T-cell (primary cell): Measurements from ENCODE around the gene PPP4R4. TPM values are rescaled to one million over a fixed set of nuclear protein-coding genes. Genes with fewer than 3 reads are reported as not detected.

ENCODE experiments used
- ATAC-seq, 4 experiments: fragments of 200-7000 bp in 3 of 4; fragments of 150-1000 bp in 1 of 4; cut with Tn5 transposase; replicated peaks in 1 of 4; 1 replicate in 3 of 4; 2 replicates in 1 of 4; pipeline ENCODE4 v1.10.0; 2021; ENCODE audit warnings: moderate library complexity in 3 of 4, mild to moderate bottlenecking in 2 of 4, moderate number of reproducible peaks in 1 of 4
- CTCF ChIA-PET, 2 donors: fragments of 300-600 bp; sonication (Branson Sonifier 250); formaldehyde crosslinking; loops; one replicate each; lab custom pipeline; 2022; ENCODE audit warnings: antibody characterized with exemption in 2 of 2; lab: Charles Lee
- POLR2A ChIA-PET, 2 donors: fragments of 300-600 bp; sonication (Branson Sonifier 250); formaldehyde crosslinking; loops; one replicate each; lab custom pipeline; 2022; ENCODE audit warnings: antibody characterized with exemption in 2 of 2; lab: Charles Lee
- DNase-seq, 35 experiments: peaks; one replicate each; pipeline versions ENCODE4 v3.0.0 to v3.0.0-alpha.2; 2013 to 2023
- H3K27ac ChIP-seq: one replicate; pipeline ENCODE4 v1.5.1; 2013; ENCODE audit warnings: low read length
- H3K27me3 ChIP-seq, 2 experiments: replicated peaks in 1 of 2; 1 replicate in 1 of 2; 2 replicates in 1 of 2; pipeline versions ENCODE4 v1.6.1 to v1.7.0; 2013; ENCODE audit warnings: low read length in 1 of 2, mixed read lengths in 1 of 2; ENCODE audit not compliant: control insufficient read depth in 2 of 2, insufficient read depth in 2 of 2; ENCODE audit errors: extremely low read depth in 1 of 2
- H3K36me3 ChIP-seq, 2 donors: 1 replicate in 1 of 2; 2 replicates in 1 of 2; pipeline versions ENCODE4 v1.6.1 to v1.7.0; 2013; ENCODE audit warnings: low read length in 1 of 2; ENCODE audit not compliant: control insufficient read depth in 2 of 2, insufficient read depth in 1 of 2; ENCODE audit errors: extremely low read depth in 1 of 2
- H3K4me1 ChIP-seq, 2 experiments: 1 replicate in 1 of 2; 2 replicates in 1 of 2; pipeline versions ENCODE4 v1.6.1 to v1.7.0; 2013; ENCODE audit warnings: low read length in 2 of 2, mixed read lengths in 1 of 2; ENCODE audit not compliant: insufficient read depth in 2 of 2, control insufficient read depth in 1 of 2; ENCODE audit errors: extremely low read depth in 1 of 2
- H3K4me3 ChIP-seq, 2 donors: 1 replicate in 1 of 2; 2 replicates in 1 of 2; pipeline versions ENCODE4 v1.5.1 to v1.7.0; 2013; ENCODE audit warnings: mild to moderate bottlenecking in 2 of 2, low read length in 1 of 2, moderate library complexity in 1 of 2; ENCODE audit not compliant: control insufficient read depth in 1 of 2; ENCODE audit errors: extremely low read depth in 1 of 2
- H3K9me3 ChIP-seq: 2 replicates; pipeline ENCODE4 v1.7.0; 2013
- H3K27ac Mint-ChIP-seq, 2 donors: one replicate each; pipeline ENCODE4 v1.8.0; 2020 to 2021; ENCODE audit warnings: mild to moderate bottlenecking in 2 of 2, mixed read lengths in 2 of 2
- H3K27me3 Mint-ChIP-seq, 2 donors: one replicate each; pipeline ENCODE4 v1.8.0; 2021 to 2022; ENCODE audit warnings: mixed read lengths in 2 of 2
- H3K36me3 Mint-ChIP-seq: one replicate; pipeline ENCODE4 v1.8.0; 2021; ENCODE audit warnings: mixed read lengths
- H3K4me1 Mint-ChIP-seq, 3 donors: one replicate each; pipeline ENCODE4 v1.8.0; 2020 to 2022; ENCODE audit warnings: mixed read lengths in 3 of 3, mild to moderate bottlenecking in 1 of 3
- H3K4me3 Mint-ChIP-seq, 3 donors: one replicate each; pipeline ENCODE4 v1.8.0; 2020 to 2022; ENCODE audit warnings: mild to moderate bottlenecking in 3 of 3, mixed read lengths in 3 of 3, moderate library complexity in 3 of 3
- H3K9me3 Mint-ChIP-seq, 3 donors: one replicate each; pipeline ENCODE4 v1.8.0; 2020 to 2022; ENCODE audit warnings: mixed read lengths in 3 of 3
- WGBS: methylation state at CpG from one replicate; pipeline ENCODE4 v1.1.5; 2013; ENCODE audit warnings: missing lambda C conversion rate; ENCODE audit not compliant: insufficient coverage; 5-methylcytosine and 5-hydroxymethylcytosine counted together
- total RNA-seq, 35 experiments: library from RNA in 6 of 35; stranded (reverse) in 6 of 35; fragments of 120-200 nt in 1 of 35; gene quantifications; one replicate each; pipeline versions ENCODE4 v1.2.1 to v1.2.4 and lab custom pipeline; 2013 to 2026

Gene PPP4R4
- total RNA-seq, 5 donors from 2014 or later (not counting 1 experiment from before 2014, with no cell fraction given): 0.41 to 2.5 (median 1.3) TPM

GRCh38 chr14:94135476-94135875 lies 38.6 kb upstream of the PPP4R4 start:
- no peak overlapping the region for H3K27ac ChIP-seq
- no peaks in the 10 kb centered on the region for H3K36me3 ChIP-seq
- ChIA-PET POLR2A (no interaction called here), CTCF (interaction anchor here (0.7 to 3.1 kb wide), 3 partner anchors 11 to 100 kb away, joined by 3 to 50 read pairs (median 7); no protein-coding TSS in a partner anchor)
- Mint-ChIP-seq H3K4me3 (no peak overlapping the region), H3K36me3 (no peaks in the 10 kb centered on the region), H3K9me3 (peaks cover 0 to 10% (median 0%) of the 10 kb centered on the region in 3 donors), H3K4me1 (peaks cover under 1 to 5% (median 3%) of the 10 kb centered on the region in 3 donors), H3K27ac (no peak overlapping the region), H3K27me3 (peaks cover 13 to 15% of the 10 kb centered on the region in 2 donors)
- ATAC-seq: no peak
- peaks cover 0 to 6% of the 10 kb centered on the region in 2 experiments for H3K4me1 ChIP-seq
- H3K9me3 ChIP-seq: no peaks in the 10 kb centered on the region
- H3K4me3 ChIP-seq: no peak overlapping the region
- peaks cover 0 to 21% of the 10 kb centered on the region in 2 experiments for H3K27me3 ChIP-seq
- DNase-seq: no peak
- WGBS: no CpG with 5 or more reads among the region's 4 CpGs

- Histone ChIP-seq H3K27me3 (peaks cover 0 to 19% of the 10 kb centered on the region in 2 experiments), H3K36me3 (no peaks in the 10 kb centered on the region), H3K27ac (no peak overlapping the region), H3K9me3 (no peaks in the 10 kb centered on the region), H3K4me3 (no peak overlapping the region), H3K4me1 (peaks cover 0 to 6% of the 10 kb centered on the region in 2 experiments)
- DNase-seq (peak; percentile 59 to 88 (median 79)), ATAC-seq (peak; percentile 89 to 92 (median 90))
- Mint-ChIP-seq H3K4me3 (no peak overlapping the region), H3K9me3 (peaks cover 0 to 10% (median 0%) of the 10 kb centered on the region in 3 donors), H3K27me3 (peaks cover 13 to 15% of the 10 kb centered on the region in 2 donors), H3K36me3 (no peaks in the 10 kb centered on the region), H3K27ac (no peak overlapping the region), H3K4me1 (peaks cover 0 to 5% (median 3%) of the 10 kb centered on the region in 3 donors)
- WGBS: 31% methylated on average over 16 of the region's 18 CpGs
- CTCF ChIA-PET: interaction anchor here (0.6 to 3.1 kb wide), 33 partner anchors 8 to 197 kb away, joined by 3 to 50 read pairs (median 4); partner anchors contain the start of genes DDX24 (in 1 of the 2), IFI27L1 (in 1 of the 2) and OTUB2 (in 1 of the 2)
- POLR2A ChIA-PET: interaction anchor here in 1 of 2 donors (0.7 kb wide), 1 partner anchor 55 kb away, joined by 3 read pairs; the partner anchor contains the start of genes DDX24 and IFI27L1
Measured at GRCh38 chr14:94136575-94137331, 37.4 kb upstream of the PPP4R4 start.

- H3K36me3 ChIP-seq: no peaks in the 10 kb centered on the region
- H3K4me3 Mint-ChIP-seq: no peak overlapping the region
- no peaks in the 10 kb centered on the region for H3K9me3 ChIP-seq
- peaks cover 0 to 6% of the 10 kb centered on the region in 2 experiments for H3K4me1 ChIP-seq
- H3K36me3 Mint-ChIP-seq: no peaks in the 10 kb centered on the region
- peaks cover 12 to 13% of the 10 kb centered on the region in 2 donors for H3K27me3 Mint-ChIP-seq
- H3K27me3 ChIP-seq: peaks cover 0 to 18% of the 10 kb centered on the region in 2 experiments
- ChIA-PET POLR2A (no interaction called here), CTCF (interaction anchor here (0.6 to 2.0 kb wide), 4 partner anchors 31 to 43 kb away, joined by 3 to 4 read pairs (median 4); no protein-coding TSS in a partner anchor)
- no peak overlapping the region for H3K27ac Mint-ChIP-seq
- 85% methylated on average over 6 of the region's 9 CpGs for WGBS
- peaks cover 0 to 10% (median 0%) of the 10 kb centered on the region in 3 donors for H3K9me3 Mint-ChIP-seq
- ATAC-seq (no peak), DNase-seq (no peak)
- H3K27ac ChIP-seq: no peak overlapping the region
- H3K4me3 ChIP-seq: no peak overlapping the region
- H3K4me1 Mint-ChIP-seq: peaks cover 0 to 5% (median 3%) of the 10 kb centered on the region in 3 donors
Measured at GRCh38 chr14:94138251-94138650, 35.9 kb upstream of the PPP4R4 start.

GRCh38 chr14:94139006-94139405 lies 35.1 kb upstream of the PPP4R4 start:
- Histone ChIP-seq H3K4me3 (no peak overlapping the region), H3K36me3 (no peaks in the 10 kb centered on the region), H3K27ac (no peak overlapping the region), H3K27me3 (peaks cover 0 to 18% of the 10 kb centered on the region in 2 experiments), H3K4me1 (peaks cover 0 to 6% of the 10 kb centered on the region in 2 experiments), H3K9me3 (no peaks in the 10 kb centered on the region)
- POLR2A ChIA-PET: no interaction called here
- DNase-seq (no peak), ATAC-seq (no peak)
- no peak overlapping the region for H3K4me3 Mint-ChIP-seq
- no peak overlapping the region for H3K27ac Mint-ChIP-seq
- WGBS: 90% methylated on average over 2 of the region's 5 CpGs
- peaks cover 9 to 12% of the 10 kb centered on the region in 2 donors for H3K27me3 Mint-ChIP-seq
- peaks cover 0 to 5% (median 3%) of the 10 kb centered on the region in 3 donors for H3K4me1 Mint-ChIP-seq
- CTCF ChIA-PET: interaction anchor here in 1 of 2 donors (0.6 kb wide), 1 partner anchor 32 kb away, joined by 3 read pairs; no protein-coding TSS in a partner anchor
- H3K36me3 Mint-ChIP-seq: no peaks in the 10 kb centered on the region
- H3K9me3 Mint-ChIP-seq: peaks cover 0 to 10% (median 0%) of the 10 kb centered on the region in 3 donors

GRCh38 chr14:94139421-94139820 lies 34.7 kb upstream of the PPP4R4 start:
- no peaks in the 10 kb centered on the region for H3K36me3 ChIP-seq
- ATAC-seq: no peak
- H3K9me3 Mint-ChIP-seq: peaks cover 0 to 10% (median 0%) of the 10 kb centered on the region in 3 donors
- H3K4me1 ChIP-seq: peaks cover 0 to 6% of the 10 kb centered on the region in 2 experiments
- no peak overlapping the region for H3K4me3 Mint-ChIP-seq
- no peak for DNase-seq
- no peaks in the 10 kb centered on the region for H3K9me3 ChIP-seq
- H3K36me3 Mint-ChIP-seq: no peaks in the 10 kb centered on the region
- H3K27ac Mint-ChIP-seq: no peak overlapping the region
- no peak overlapping the region for H3K27ac ChIP-seq
- peaks cover 9 to 12% of the 10 kb centered on the region in 2 donors for H3K27me3 Mint-ChIP-seq
- peaks cover 0 to 18% of the 10 kb centered on the region in 2 experiments for H3K27me3 ChIP-seq
- no peak overlapping the region for H3K4me3 ChIP-seq
- H3K4me1 Mint-ChIP-seq: peaks cover 0 to 6% (median 3%) of the 10 kb centered on the region in 3 donors
- POLR2A ChIA-PET: no interaction called here
- WGBS: 81% methylated on average over 4 of the region's 5 CpGs
- CTCF ChIA-PET: no interaction called here

- Mint-ChIP-seq H3K4me1 (peaks cover 8 to 17% (median 15%) of the 10 kb centered on the region in 3 donors), H3K36me3 (no peaks in the 10 kb centered on the region), H3K9me3 (no peaks in the 10 kb centered on the region), H3K4me3 (no peak overlapping the region), H3K27ac (no peak overlapping the region), H3K27me3 (peaks cover 3 to 5% of the 10 kb centered on the region in 2 donors)
- CTCF ChIA-PET: interaction anchor here (0.7 to 2.9 kb wide), 8 partner anchors 10 to 1048 kb away, joined by 3 to 9 read pairs (median 6); no protein-coding TSS in a partner anchor
- Histone ChIP-seq H3K4me3 (no peak overlapping the region), H3K9me3 (no peaks in the 10 kb centered on the region), H3K36me3 (no peaks in the 10 kb centered on the region), H3K4me1 (peaks cover 0 to 5% of the 10 kb centered on the region in 2 experiments), H3K27ac (no peak overlapping the region), H3K27me3 (peaks cover 0 to 13% of the 10 kb centered on the region in 2 experiments)
- ATAC-seq (no peak), DNase-seq (no peak)
- POLR2A ChIA-PET: interaction anchor here in 1 of 2 donors (0.6 kb wide), 1 partner anchor 113 kb away, joined by 3 read pairs; no protein-coding TSS in a partner anchor
- WGBS: no CpG with 5 or more reads among the region's 3 CpGs
Measured at GRCh38 chr14:94142247-94142646, 31.9 kb upstream of the PPP4R4 start.
